ENCODE data around the gene VSIG10L2.
"Not testable (repeated sequence)": the region's sequence is repeated elsewhere in the genome, so short reads cannot be mapped to it uniquely, and the experiment has no call there.

The VSIG10L2 gene

DNA sequence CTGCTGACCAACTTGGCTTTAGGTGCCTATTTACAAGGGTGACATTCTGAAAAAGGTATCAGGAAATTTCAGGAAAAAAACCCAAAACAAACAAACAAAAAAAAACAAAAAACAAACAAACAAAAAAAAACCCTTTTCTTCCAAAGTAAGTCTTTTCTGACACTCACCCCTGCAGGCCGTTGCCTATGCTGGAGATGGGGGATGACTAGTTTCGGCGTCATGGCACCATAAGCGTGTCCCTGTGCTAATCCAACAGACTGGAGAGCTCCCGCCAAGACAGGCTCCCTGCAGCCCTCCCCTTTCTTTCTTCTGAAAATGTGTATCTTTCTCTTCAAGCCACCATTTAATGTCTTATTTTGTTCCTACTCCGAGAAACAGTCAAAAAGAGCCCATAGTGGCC, 13.7 kb downstream of the VSIG10L2 start:
- no peak for DNase-seq (ENCODE audit: extremely low read depth in 1 of 2, low read depth in 1 of 2)

DNA sequence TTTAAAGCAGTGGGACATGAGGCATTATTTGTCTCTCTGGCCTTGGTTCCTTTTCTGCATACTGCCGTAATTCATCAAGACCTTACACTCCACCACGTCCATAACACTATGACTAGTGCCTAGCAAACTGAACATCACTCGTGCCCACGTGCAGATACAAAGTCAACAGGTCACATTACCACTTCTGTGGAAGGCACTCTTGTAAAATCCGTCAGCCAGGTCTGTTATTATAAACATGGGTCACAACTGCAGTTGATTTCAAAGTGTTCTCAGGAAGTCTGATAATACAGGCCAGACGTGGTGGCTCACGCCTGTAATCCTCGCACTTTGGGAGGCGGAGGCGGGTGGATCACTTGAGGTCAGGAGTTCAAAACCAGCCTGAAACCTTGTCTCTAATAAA, 14.1 kb downstream of the VSIG10L2 start:
- DNase-seq (ENCODE audit: extremely low read depth in 1 of 2, low read depth in 1 of 2), result no peak

DNA sequence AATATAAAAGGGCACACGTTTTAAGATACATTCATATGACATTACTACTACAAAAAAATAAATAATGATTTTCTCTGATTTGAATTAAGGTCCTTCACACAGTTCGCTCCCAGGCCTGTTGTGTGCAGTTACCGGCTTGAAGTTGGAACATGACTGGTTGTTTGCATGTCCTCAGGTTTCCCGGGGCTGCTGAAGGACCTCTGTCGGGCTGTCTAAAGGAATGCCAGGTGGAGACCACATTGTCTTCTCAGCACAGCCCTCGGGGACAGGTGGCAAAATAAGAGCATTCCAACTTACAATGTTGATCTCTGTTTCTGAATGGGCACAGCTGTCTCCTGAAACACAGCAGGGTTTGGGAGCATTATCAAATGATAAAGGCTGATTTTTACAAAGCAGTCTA, 14.9 kb downstream of the VSIG10L2 start:
- DNase-seq (ENCODE audit: extremely low read depth in 1 of 2, low read depth in 1 of 2), result no peak

- no peak for DNase-seq (ENCODE audit: extremely low read depth in 1 of 2, low read depth in 1 of 2)
Observed at GRCh38 chr11:125967515-125967914, 21.7 kb downstream of the VSIG10L2 start.

- DNase-seq (ENCODE audit: extremely low read depth in 1 of 2, low read depth in 1 of 2), result no peak
Observed at GRCh38 chr11:125968354-125968753, 22.5 kb downstream of the VSIG10L2 start.

- no peak for DNase-seq (ENCODE audit: extremely low read depth in 1 of 2, low read depth in 1 of 2)
Observed at GRCh38 chr11:125971618-125972017, 25.8 kb downstream of the VSIG10L2 start.

DNA sequence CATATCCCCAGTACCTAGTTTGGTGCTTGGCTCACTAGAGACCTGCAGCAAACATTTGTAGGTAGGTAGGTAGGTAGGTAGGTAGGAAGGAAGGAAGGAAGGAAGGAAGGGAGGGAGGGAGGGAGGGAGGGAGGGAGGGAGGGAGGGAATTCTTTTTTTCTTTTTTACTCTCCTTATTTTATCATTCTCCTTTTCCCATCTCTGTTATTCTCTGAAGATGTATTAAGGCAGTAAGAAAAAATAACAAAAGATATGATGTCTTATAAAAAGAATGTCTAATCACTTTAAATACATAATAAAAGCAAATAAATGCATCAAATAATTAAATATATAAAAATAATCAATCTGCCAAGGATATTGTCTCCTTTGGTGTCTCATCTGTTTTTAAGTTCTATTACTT, 28.4 kb downstream of the VSIG10L2 start:
- DNase-seq (ENCODE audit: extremely low read depth in 1 of 2, low read depth in 1 of 2), result no peak

DNA sequence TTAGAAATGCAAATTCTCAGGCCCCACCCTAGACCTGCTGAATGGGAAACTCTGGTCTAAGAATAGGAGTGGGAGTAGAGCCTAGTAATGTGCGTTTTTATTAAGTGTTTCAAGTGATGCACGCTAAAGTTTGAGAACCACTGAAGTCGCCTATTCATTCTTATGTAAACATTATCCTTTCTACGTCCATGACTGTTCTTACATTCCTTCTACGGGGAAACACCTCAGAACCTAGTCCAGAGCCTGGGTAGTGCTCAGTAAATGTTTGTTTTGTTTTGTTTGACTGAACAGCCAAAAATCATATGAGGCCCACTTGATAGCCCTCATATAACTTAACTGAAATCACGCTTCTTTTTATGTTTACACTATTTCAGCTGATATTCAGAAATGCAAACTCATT, 29.8 kb downstream of the VSIG10L2 start:
- no peak for DNase-seq (ENCODE audit: extremely low read depth in 1 of 2, low read depth in 1 of 2)

- DNase-seq (ENCODE audit: extremely low read depth in 1 of 2, low read depth in 1 of 2), result no peak
Observed at GRCh38 chr11:125976156-125976555, 30.3 kb downstream of the VSIG10L2 start.

DNA sequence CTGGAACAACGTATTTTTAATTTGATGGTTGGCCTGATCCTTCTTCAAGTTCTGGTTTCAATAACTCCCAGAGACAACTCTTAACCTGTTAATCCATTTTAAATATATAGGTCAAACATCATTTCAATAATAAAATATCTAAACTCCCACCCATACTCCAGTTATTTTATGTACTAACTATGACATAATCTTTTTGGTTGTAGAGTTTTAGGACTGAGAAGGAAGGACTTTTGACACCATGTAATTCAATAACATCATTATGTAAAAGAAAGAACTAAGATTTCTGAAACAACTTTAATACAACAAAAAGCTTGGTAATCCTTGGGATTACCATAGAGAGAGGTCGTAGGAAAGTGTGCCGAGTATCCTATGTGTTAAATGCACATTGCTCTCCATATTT, 31.5 kb downstream of the VSIG10L2 start:
- DNase-seq (ENCODE audit: extremely low read depth in 1 of 2, low read depth in 1 of 2), result no peak

DNA sequence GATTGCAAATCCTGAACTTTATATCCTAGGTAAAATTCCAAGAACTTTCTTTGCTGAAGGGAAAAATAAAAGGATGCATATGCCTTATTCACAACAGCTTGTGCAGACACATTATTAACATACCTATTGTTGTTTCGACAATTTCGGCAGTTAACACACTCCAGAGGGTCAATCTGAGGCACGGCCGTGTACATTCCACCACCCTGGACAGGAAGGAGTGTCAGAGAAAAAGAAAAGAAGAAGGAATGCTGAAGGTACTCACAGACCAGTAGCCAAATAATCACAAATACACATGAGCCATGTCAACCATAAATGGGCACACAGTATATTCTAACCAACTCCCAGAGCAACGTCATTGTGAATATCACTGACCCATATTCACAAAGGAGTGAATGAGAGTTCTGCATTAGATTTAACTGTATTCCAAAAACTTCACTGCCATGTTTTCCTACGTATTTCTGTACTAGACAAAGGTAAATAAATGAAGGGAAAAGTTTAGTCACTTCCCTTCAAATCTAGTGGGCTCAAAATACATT, 32.4 kb downstream of the VSIG10L2 start:
- DNase-seq (ENCODE audit: extremely low read depth in 1 of 2, low read depth in 1 of 2), result no peak

- DNase-seq (ENCODE audit: extremely low read depth in 1 of 2, low read depth in 1 of 2), result no peak
Observed at GRCh38 chr11:125978778-125979407, 33.0 kb downstream of the VSIG10L2 start.

- DNase-seq (ENCODE audit: extremely low read depth in 1 of 2, low read depth in 1 of 2), result no peak
Observed at GRCh38 chr11:125979511-125979910, 33.7 kb downstream of the VSIG10L2 start.

GRCh38 chr11:125980436-125980835, 34.6 kb downstream of the VSIG10L2 start:
- DNase-seq (ENCODE audit: extremely low read depth in 1 of 2, low read depth in 1 of 2), result no peak

GRCh38 chr11:125982348-125982730, 36.5 kb downstream of the VSIG10L2 start:
- DNase-seq (ENCODE audit: extremely low read depth in 1 of 2, low read depth in 1 of 2), result no peak

GRCh38 chr11:125985956-125986355, 40.1 kb downstream of the VSIG10L2 start:
- DNase-seq (ENCODE audit: extremely low read depth in 1 of 2, low read depth in 1 of 2), result not testable (repeated sequence)

DNA sequence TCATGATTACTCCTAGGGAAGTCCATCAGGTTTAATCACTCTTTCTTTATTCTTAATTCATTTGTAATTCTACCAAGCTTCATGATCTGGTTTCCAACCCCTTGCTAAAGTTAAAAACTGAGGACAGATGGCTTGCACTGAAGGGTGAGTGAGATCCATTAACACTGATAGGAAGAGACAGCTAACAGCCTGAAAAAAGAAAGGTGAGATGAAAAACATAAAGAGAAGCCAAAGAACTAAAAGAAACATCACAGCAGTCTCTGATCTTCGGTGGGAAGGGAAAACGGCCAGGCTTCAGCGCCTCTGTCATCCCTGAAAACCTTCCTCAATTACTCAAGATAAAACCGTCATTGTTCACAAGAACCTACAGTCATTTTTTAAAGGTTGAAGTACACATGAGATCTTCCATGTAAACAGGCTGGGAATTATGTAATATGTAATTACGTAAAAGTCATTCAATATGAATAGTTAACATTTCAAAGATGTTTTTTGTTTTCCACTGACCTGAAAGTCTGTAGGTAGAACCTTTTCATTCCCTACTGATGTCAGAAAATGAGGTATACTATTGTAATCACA, 41.3 kb downstream of the VSIG10L2 start:
- DNase-seq (ENCODE audit: extremely low read depth in 1 of 2, low read depth in 1 of 2), result no peak

- peak in 1 of 2 donors; percentile 1 for DNase-seq (ENCODE audit: extremely low read depth in 1 of 2, low read depth in 1 of 2)
Observed at GRCh38 chr11:125990244-125990643, 44.4 kb downstream of the VSIG10L2 start.

DNA sequence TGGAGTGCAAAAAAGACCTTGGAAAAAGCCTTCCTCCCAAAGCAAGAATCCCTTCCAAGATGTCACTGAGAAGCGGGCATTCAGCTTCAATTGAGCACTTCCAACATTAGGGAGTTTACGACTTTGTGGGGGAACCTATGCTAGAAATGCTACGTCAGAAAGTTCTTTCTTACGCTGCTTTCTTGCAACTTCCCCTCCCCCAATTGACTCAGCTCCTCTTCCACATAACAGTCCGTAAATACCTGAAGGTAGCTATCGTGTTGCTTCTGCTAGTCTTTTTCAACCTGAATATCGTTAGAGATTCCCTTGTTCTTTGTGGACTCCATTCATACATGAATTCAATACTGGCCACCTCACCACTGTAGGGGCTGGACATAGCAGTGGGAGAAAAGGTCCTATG, 47.0 kb downstream of the VSIG10L2 start:
- no peak for DNase-seq (ENCODE audit: extremely low read depth in 1 of 2, low read depth in 1 of 2)

DNA sequence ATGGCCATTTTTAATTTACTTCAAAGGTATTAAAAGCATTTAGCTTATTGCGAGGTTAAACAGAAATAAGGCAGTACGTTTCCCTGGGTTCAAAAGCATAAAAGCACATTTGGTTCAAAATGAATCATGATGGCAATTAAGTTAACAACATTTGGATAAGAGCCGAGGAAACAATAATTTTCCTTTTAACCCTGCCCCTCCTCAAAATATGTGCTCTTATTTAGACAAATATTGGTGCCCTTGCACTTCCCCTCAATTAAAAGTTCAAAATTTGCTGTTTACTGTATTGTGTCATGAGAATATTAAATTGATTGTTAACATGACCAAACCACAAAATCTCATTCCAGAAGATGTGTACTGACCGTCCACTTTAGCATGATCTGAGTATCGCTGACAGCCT, 48.7 kb downstream of the VSIG10L2 start:
- DNase-seq (ENCODE audit: extremely low read depth in 1 of 2, low read depth in 1 of 2), result no peak

- DNase-seq (ENCODE audit: extremely low read depth in 1 of 2, low read depth in 1 of 2), result peak; percentile 22 to 61
Observed at GRCh38 chr11:125995313-125995712, 49.5 kb downstream of the VSIG10L2 start.

DNA sequence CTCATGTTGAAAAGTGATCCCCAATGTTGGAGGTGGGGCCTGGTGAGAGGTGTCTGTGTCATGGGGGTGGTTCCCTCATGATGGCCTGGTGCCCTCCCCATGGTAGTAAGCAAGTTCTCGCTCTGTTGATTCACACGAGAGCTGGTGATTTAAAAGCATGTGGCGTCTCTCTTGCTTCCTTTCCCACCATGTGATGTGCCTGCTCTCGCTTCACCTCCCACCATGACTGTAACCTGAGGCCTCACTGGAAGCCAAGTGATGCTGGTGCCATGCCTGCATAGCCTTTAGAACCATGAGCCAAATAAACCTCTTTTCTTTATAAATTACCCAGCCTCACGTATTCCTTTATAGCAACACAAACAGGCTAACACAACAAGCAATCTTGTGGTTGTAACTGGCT, 52.4 kb downstream of the VSIG10L2 start:
- DNase-seq (ENCODE audit: extremely low read depth in 1 of 2, low read depth in 1 of 2), result no peak

All from stimulated activated CD8-positive, alpha-beta memory T cell treated with anti-CD3 and anti-CD28 coated beads, Interleukin-7, amount 100 ng/mL, for 48 hours (primary cell).